Measurements from ENCODE around the gene ADPRH.
"Not testable (repeated sequence)": the region's sequence is repeated elsewhere in the genome, so short reads cannot be mapped to it uniquely, and the experiment has no call there.

ADPRH gene

GRCh38 chr3:119579366-119580066 is at the start of gene ADPRH:
ADPRH (plus strand) TSS chr3:119579492; CDS start chr3:119582170, 2,678 bp downstream.
- DNase-seq, result peak; percentile 44

DNA sequence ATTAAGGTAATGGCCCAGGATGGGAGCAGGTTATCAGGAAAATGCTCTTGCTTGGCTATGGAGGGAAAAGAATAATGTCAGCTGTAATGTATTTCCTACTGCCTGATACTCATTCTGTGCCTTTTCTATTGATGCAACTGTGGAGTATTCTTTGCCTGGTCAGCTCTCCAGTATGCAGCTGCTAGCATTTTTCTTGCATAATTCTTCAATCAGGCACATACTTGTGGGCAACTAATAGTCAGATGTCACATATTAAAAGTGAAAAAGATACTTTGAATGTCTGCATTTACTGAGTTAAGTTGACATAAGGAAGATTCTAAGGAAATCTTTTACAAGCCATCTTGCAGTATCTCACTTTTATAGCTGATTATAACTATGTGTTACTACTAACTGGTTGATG is 49.4 kb upstream of the ADPRH start:
- no peak for DNase-seq

DNA sequence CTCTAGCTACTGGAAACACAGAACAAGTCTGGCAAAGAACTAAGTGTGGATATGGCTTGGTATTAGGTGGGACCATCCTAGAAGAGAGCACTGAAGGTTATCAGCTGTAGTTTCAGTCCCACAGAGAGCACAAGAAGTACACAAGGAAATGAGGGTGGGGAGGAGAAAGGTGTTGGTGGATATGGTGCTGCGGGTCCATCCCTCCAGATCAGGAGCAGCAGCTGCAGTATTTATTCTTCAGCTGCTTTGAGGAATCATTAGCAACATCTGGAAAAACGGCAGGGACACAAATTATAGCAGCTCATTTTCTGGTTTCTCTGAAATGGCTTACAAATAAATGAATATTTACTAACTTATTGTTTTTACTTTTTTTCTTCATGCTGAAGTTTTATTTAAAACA is 48.8 kb upstream of the ADPRH start:
- no peak for DNase-seq

DNA sequence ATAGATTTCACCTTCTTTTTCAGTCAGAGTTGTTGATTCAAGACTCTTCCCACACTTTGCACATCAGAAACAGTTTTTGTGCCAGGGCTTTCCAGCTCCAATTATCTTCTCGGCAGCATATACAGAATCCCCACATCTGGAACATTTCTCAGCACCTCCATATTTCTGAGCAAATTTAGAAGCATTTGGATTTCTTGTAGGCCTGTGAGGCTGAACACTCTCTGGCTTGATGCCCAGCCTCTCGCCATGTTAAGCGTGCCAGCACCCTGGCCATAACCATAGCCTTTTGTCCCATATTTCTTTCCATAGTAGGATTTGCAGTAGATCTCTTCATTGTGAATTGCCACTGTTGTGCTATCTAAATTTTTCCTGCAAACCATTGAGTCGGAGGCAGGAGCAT is 48.1 kb upstream of the ADPRH start:
- DNase-seq, result no peak

GRCh38 chr3:119534296-119534695 is 45.0 kb upstream of the ADPRH start:
- DNase-seq, result no peak

- DNase-seq, result no peak
Observed at GRCh38 chr3:119536757-119537156, 42.5 kb upstream of the ADPRH start.

DNA sequence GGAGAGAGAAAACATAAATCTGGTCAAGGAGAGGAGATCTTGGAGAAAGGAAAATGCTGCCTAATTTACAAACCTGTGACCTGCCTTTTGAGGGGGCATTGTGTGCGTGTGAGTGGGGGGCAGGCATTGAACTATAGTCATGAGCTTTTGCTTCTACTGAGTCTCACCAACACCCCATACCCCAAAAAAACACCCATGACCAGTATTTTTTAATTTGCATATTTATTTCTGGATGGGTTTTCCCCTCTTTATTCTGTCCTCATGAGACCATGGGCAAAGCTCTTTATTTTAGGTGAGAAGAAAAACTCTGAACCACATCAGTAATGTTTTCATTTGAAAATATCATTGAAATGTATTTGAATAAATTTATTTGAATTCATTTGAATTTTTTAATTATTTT is 40.5 kb upstream of the ADPRH start:
- no peak for DNase-seq

- DNase-seq, result no peak
Observed at GRCh38 chr3:119541547-119541946, 37.7 kb upstream of the ADPRH start.

- DNase-seq, result no peak
Observed at GRCh38 chr3:119542168-119542767, 37.0 kb upstream of the ADPRH start.

- DNase-seq, result no peak
Observed at GRCh38 chr3:119543147-119543546, 36.1 kb upstream of the ADPRH start.

- DNase-seq, result no peak
Observed at GRCh38 chr3:119547227-119547626, 32.1 kb upstream of the ADPRH start.

GRCh38 chr3:119548341-119548740 is 31.0 kb upstream of the ADPRH start:
- no peak for DNase-seq

- DNase-seq, result no peak
Observed at GRCh38 chr3:119550192-119550910, 28.9 kb upstream of the ADPRH start.

- DNase-seq, result no peak
Observed at GRCh38 chr3:119551598-119551997, 27.7 kb upstream of the ADPRH start.

DNA sequence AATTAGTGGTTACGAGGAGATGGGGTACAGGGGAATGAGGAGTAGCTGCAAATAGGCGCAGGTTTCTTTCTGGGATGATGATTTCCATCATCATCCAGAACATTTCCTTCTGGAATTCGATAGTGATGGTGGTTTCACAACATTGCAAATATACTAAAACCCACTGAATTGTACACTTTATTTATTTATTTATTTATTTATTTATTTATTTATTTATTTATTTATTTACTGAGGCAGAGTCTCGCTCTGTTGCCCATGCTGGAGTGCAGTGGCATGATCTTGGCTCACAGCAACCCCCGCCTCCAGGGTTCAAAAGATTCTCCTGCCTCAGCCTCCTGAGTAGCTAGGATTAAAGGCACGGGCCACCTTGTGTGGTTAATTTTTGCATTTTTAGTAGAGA is 26.4 kb upstream of the ADPRH start:
- not testable (repeated sequence) for DNase-seq

- no peak for DNase-seq
Observed at GRCh38 chr3:119553823-119554415, 25.4 kb upstream of the ADPRH start.

DNA sequence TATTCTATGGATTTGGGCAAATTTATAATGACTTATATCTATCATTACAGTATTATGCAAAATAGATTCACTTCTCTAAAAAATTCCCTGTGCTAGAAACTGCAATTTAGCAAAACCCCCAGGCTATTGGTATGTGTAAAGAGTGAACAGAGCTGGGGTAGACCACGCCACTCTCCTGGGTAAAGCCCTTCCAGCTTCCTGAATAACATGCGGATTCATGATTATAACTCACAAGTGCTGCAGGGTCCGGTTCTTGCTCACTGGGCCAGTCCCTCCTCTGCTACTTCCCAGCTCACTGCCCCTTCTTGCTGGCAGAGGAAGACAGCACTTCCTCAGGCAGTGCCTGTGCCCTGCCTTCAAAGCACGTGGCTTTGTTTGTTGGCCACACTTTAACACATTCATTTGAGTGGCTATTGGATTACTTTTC is 24.0 kb upstream of the ADPRH start:
- no peak for DNase-seq

- no peak for DNase-seq
Observed at GRCh38 chr3:119555929-119556328, 23.4 kb upstream of the ADPRH start.

GRCh38 chr3:119557192-119557876 is 22.0 kb upstream of the ADPRH start:
- DNase-seq, result no peak

- DNase-seq, result no peak
Observed at GRCh38 chr3:119557877-119558269, 21.4 kb upstream of the ADPRH start.

- DNase-seq, result no peak
Observed at GRCh38 chr3:119558626-119559317, 20.5 kb upstream of the ADPRH start.

DNA sequence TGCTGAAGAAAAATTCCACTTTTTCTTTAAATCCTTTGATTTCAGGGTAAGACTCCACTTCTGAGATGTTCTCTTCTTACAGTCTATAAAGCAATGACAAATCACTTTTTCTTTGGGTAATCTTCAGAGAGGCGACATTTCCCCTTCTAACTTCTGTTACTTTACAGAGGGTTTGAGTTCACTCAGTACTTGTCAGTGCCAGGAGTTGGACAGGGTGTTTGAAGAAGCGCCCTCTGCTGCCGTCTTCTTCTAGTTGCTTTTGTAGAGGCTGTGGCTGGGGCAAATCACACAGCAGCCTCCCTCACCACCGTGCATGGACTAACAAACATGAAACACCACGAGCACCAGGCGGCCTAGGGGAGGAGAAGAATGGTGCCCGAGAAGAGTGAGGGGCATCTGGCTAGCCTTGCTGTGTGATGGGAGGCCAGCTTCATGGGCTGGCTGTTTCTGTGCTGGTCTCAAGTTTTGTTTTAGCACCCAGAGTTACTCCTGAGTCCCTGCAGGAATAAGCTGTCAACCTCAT is 19.8 kb upstream of the ADPRH start, which contains the start of gene CD80:
CD80 (minus strand) TSS at position 174 of the 523 bp plus-strand sequence. CDS start 1,886 bp downstream, outside the sequence.
- DNase-seq, result no peak
